K562 (cell line): ENCODE data around the gene TRMT1. TPM values are rescaled to one million over a fixed set of nuclear protein-coding genes. Genes with fewer than 3 reads are reported as not detected.

Source experiments
- CBFA2T3 ChIP-seq: fragments of 450-650 bp; IDR thresholded peaks from 2 replicates; pipeline ENCODE4 v1.6.1; 2017
- CHD2 ChIP-seq: IDR thresholded peaks from 2 replicates; pipeline ENCODE4 v1.6.1; 2011; ENCODE audit warnings: low read depth, low read length
- CUX1 ChIP-seq: fragments of 200-800 bp; sonication (Bioruptor generic); IDR thresholded peaks from 2 replicates; pipeline ENCODE4 v1.6.1; 2016; ENCODE audit warnings: missing genetic modification characterization, missing compliant biosample characterization
- ETV6 ChIP-seq, 3 experiments: fragments of 150-350 bp in 1 of 3; sonication (generic) in 1 of 3; formaldehyde crosslinking in 1 of 3; IDR thresholded peaks; 2 replicates each; pipeline versions ENCODE4 v1.6.1 to v1.8.0; 2014 to 2022; ENCODE audit warnings: borderline replicate concordance in 2 of 3, low read depth in 2 of 3, antibody characterized with exemption in 1 of 3, low read length in 1 of 3, mild to moderate bottlenecking in 1 of 3, missing genetic modification reagents in 1 of 3
- GABPA ChIP-seq: fragments of 200-800 bp; sonication (Bioruptor generic); conservative IDR thresholded peaks from 2 replicates; pipeline ENCODE4 v1.6.1; 2016; ENCODE audit warnings: low read depth, missing genetic modification characterization, missing compliant biosample characterization
- HMG20B ChIP-seq: fragments of 250-450 bp; sonication (Bioruptor Pico); IDR thresholded peaks from 2 replicates; pipeline ENCODE4 v1.5.0; 2021; ENCODE audit warnings: mild to moderate bottlenecking
- MBD2 ChIP-seq: sonication (generic); IDR thresholded peaks from 2 replicates; pipeline ENCODE4 v1.6.1; 2016; ENCODE audit warnings: low read depth, borderline replicate concordance
- POLR3G ChIP-seq: IDR thresholded peaks from 2 replicates; pipeline ENCODE4 v1.6.1; 2011; ENCODE audit not compliant: insufficient read length, insufficient replicate concordance; ENCODE audit errors: extremely low read depth
- RBM14 ChIP-seq: fragments of 200-400 bp; formaldehyde crosslinking; IDR thresholded peaks from 2 replicates; pipeline ENCODE4 v1.6.1; 2018; ENCODE audit warnings: low read depth, mild to moderate bottlenecking, low read length, moderate library complexity, borderline replicate concordance; ENCODE audit not compliant: insufficient read depth
- SAFB2 ChIP-seq: fragments of 200-400 bp; formaldehyde crosslinking; IDR thresholded peaks from 2 replicates; pipeline ENCODE4 v1.6.1; 2018; ENCODE audit warnings: borderline replicate concordance, low read length, low read depth, moderate library complexity; ENCODE audit not compliant: severe bottlenecking
- ZNF407 ChIP-seq: fragments of 450-650 bp; IDR thresholded peaks from 2 replicates; pipeline ENCODE4 v1.6.1; 2016; ENCODE audit warnings: low read depth
- ZNF57 ChIP-seq: fragments of 450-650 bp; formaldehyde crosslinking; IDR thresholded peaks from 2 replicates; pipeline ENCODE4 v1.4.0; 2020; ENCODE audit warnings: mild to moderate bottlenecking, moderate library complexity
- polyA plus RNA-seq, 8 experiments: library from polyadenylated mRNA; depleted of rRNA in 4 of 8; stranded (reverse) in 5 of 8; unstranded in 3 of 8; fragments of >200 nt; fragmentation: Nextera tagmentation in 2 of 8; fragmentation: Illumina TruSeq in 1 of 8; extraction: Ambion mirVana in 2 of 8; extraction: Trizol in 1 of 8; gene quantifications; 2 replicates each; pipeline versions ENCODE4 v1.2.1 to v1.2.3, GENCODE V29; 2011 to 2014; ENCODE audit warnings: inconsistent platforms in 1 of 8, missing spikeins in 1 of 8
- total RNA-seq, 7 experiments: library from RNA; depleted of rRNA in 6 of 7; stranded (reverse); fragments of >200 nt in 6 of 7; fragmentation: Illumina TruSeq in 2 of 7; extraction: Trizol in 2 of 7; gene quantifications; 2 replicates each; pipeline versions ENCODE4 v1.2.1 to v1.2.3, GENCODE V29; 2011 to 2021; ENCODE audit warnings: low replicate concordance in 1 of 7

The TRMT1 gene
- total and polyA plus RNA-seq, 9 of the 15 experiments (the other 6 are each of a cell fraction or from before 2014, with no cell fraction given): 5.8 to 158 (median 54.3) TPM

- TF ChIP-seq ZNF407 (no peak), ETV6 (IDR thresholded peaks at IDR 0.05; ENCODE audit: borderline replicate concordance in 1 of 2, low read depth in 2 of 2, low read length in 1 of 2) (peak in 1 of 2 experiments; percentile 28; a peak in 1 of 4 replicates), ETV6 (CRISPR knock-in tag; IDR thresholded peaks at IDR 0.05; ENCODE audit: borderline replicate concordance) (no peak), GABPA (tag) (no peak), HMG20B (CRISPR knock-in tag) (no peak), CHD2 (no peak; the same call in none of the 2 replicates), MBD2 (no peak; the same call in none of the 2 replicates), POLR3G (no peak), CUX1 (no peak), ZNF57 (CRISPR knock-in tag) (no peak), RBM14 (no peak), SAFB2 (no peak), CBFA2T3 (no peak)
These were observed 38.5 kb upstream of the TRMT1 start (continued) for GRCh38 chr19:13154911-13155471.
